ENCODE results near the gene SLC9A5.

DNA sequence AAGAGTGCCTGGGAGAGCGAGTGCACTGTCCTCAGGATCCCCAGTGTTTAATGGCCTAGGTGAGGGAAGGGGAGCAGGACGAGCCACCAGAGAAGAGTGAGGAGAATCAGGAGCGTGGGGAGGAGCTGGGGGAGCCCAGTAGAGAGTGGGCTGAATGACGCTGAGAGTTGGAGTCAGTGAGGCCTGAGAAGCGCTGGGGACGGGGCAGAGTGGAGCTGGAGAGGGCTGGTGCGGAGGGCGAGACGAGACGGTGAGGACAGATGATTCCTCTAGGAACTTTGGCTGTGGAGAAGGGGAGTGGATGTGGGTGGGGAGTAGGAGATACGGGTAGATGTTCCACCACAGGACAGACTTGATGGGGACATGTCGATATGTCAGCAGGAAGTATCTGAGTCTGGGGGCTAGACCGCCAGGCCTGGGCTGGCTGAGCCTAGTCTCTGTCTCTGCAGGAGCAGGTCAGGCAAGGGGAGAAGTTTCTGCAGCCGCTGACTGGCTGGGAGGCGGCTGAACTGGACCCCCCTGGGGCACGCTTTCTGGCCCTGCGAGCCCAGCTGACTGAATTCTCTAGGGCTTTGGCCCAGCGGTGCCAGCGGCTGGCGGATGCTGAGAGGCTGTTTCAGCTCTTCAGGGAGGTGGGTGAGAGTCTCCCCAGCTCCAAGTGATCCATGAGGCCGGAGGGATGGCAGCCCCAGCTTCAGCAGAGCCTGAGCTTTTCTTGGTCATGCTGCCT lies 35.2 kb downstream of the SLC9A5 start:
- TF ChIP-seq YY1 (IDR thresholded peaks at IDR 0.05; ENCODE audit: insufficient read depth, insufficient read length) = no peak
- TF ChIP-seq ZNF274 (IDR thresholded peaks at IDR 0.05; ENCODE audit: low read depth, low read length) = no peak
